Activated CD4-positive, alpha-beta memory T cell treated with anti-CD3 and anti-CD28 coated beads, Interleukin-2, amount 10 ng/mL, durations not matched to agents 7 days and 5 days (primary cell): Measurements from ENCODE around the gene BTN1A1. TPM values are rescaled to one million over a fixed set of nuclear protein-coding genes. Genes with fewer than 3 reads are reported as not detected.

Experiments
- total RNA-seq, 2 experiments: library from RNA; stranded (reverse); gene quantifications; one replicate each; pipeline ENCODE4 v1.2.3, GENCODE V29; 2021

BTN1A1 gene
- total RNA-seq, 2 experiments from 2014 or later = not detected

Other genes with a start within 250 kb of the BTN1A1 start
- gene BTN3A2, start 135.1 kb upstream of the BTN1A1 start, total RNA-seq = 100 to 1,000 TPM; 120 to 130 TPM
- gene BTN2A2, start 117.2 kb upstream of the BTN1A1 start, total RNA-seq = 10 to 100 TPM; 23.4 to 25.7 TPM
- 100 to 1,000 TPM; 100 to 103 TPM for gene BTN3A1, start 98.0 kb upstream of the BTN1A1 start, total RNA-seq
- gene BTN3A3, start 59.8 kb upstream of the BTN1A1 start, total RNA-seq = 10 to 100 TPM; 63.5 to 63.6 TPM
- gene BTN2A1, start 42.3 kb upstream of the BTN1A1 start, total RNA-seq = 10 to 100 TPM; 28.2 to 31.0 TPM
- gene HMGN4, start 38.1 kb downstream of the BTN1A1 start, total RNA-seq = 100 to 1,000 TPM; 108 to 109 TPM
- gene ABT1, start 96.7 kb downstream of the BTN1A1 start, total RNA-seq = 10 to 100 TPM; 26.3 to 26.8 TPM
- gene ZNF322, start 159.4 kb downstream of the BTN1A1 start, total RNA-seq = 10 to 100 TPM; 10.3 to 12.3 TPM